Thyroid gland (tissue), 4 donors: Measurements from ENCODE around the gene RPP25L. TPM values are rescaled to one million over a fixed set of nuclear protein-coding genes. Genes with fewer than 3 reads are reported as not detected.

ENCODE experiments used
- DNase-seq, 2 donors: peaks; one replicate each; pipeline ENCODE4 v3.0.0-alpha.2; 2019
- H3K27ac ChIP-seq, 3 donors: fragments of 200-600 bp; sonication (generic); 1 replicate in 2 of 3; 2 replicates in 1 of 3; pipeline ENCODE4 v1.5.1; 2016 to 2019; ENCODE audit warnings: mild to moderate bottlenecking in 1 of 3, moderate library complexity in 1 of 3
- H3K27me3 ChIP-seq: fragments of 200-600 bp; sonication (generic); one replicate; pipeline ENCODE4 v1.5.1; 2019
- H3K36me3 ChIP-seq, 2 donors: fragments of 200-600 bp; sonication (generic); one replicate each; pipeline ENCODE4 v1.5.1; 2016 to 2019
- H3K4me1 ChIP-seq, 2 donors: fragments of 200-600 bp; sonication (generic); one replicate each; pipeline ENCODE4 v1.5.1; 2017 to 2019
- H3K4me3 ChIP-seq, 3 donors: fragments of 200-600 bp; sonication (generic); replicated peaks in 1 of 3; 1 replicate in 2 of 3; 2 replicates in 1 of 3; pipeline ENCODE4 v1.5.1; 2016; ENCODE audit warnings: mild to moderate bottlenecking in 1 of 3
- H3K9me3 ChIP-seq: fragments of 200-600 bp; sonication (generic); one replicate; pipeline ENCODE4 v1.5.1; 2017
- POLR2A ChIP-seq, 2 donors: fragments of 450-650 bp; IDR thresholded peaks; one replicate each; pipeline ENCODE4 v1.6.1; 2017; ENCODE audit warnings: antibody characterized with exemption in 2 of 2, mild to moderate bottlenecking in 2 of 2, moderate library complexity in 1 of 2
- WGBS, 2 donors: methylation state at CpG; one replicate each; pipeline ENCODE4 v1.1.5; 2017; 5-methylcytosine and 5-hydroxymethylcytosine counted together
- intact Hi-C: fragments of 100-400 bp; cut with DNase I; formaldehyde crosslinking; loops from one replicate; pipeline ENCODE4 v1.15.1; 2023
- total RNA-seq, 4 donors: library from RNA; depleted of rRNA; stranded (reverse); fragments of >200 nt; gene quantifications; one replicate each; pipeline ENCODE4 v1.2.3, GENCODE V29; 2016
- TF ChIP-seq, protein P1 (sequence below), 6 experiments: fragments of 200-600 bp in 3 of 6; fragments of 450-650 bp in 3 of 6; sonication (generic) in 3 of 6; IDR thresholded peaks; one replicate each; pipeline ENCODE4 v1.5.1; 2016 to 2019; ENCODE audit warnings: antibody characterized with exemption in 6 of 6, mild to moderate bottlenecking in 2 of 6, inconsistent platforms in 1 of 6, moderate library complexity in 1 of 6

RPP25L gene
- total RNA-seq, 4 donors from 2014 or later: 20.7 to 39.0 (median 25.8) TPM

DNA sequence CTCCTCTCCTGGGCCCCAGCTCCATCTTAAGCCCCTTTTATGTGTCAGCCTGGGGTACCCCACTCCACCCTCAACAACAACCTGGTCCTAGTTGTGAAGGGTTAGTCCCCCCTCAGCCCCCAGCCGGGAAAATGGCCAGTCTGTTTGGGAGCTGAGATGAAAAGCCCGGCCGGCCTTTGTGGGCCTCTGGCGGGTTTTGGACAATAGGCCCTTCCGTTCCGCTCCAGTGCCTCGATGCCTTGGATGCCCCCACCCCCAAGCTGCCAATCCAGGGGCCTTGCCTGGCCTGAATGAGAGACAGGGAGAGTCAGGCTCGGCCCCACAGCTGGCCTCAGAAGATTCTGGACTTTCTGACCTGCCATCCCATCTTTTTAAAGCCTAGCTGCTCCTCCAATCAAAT, 31.5 kb downstream of the RPP25L start:
- no peak for DNase-seq
- Histone ChIP-seq H3K4me1 (peaks cover 0 to 9% of the 10 kb centered on the region in 2 donors), H3K36me3 (no peaks in the 10 kb centered on the region), H3K9me3 (no peaks in the 10 kb centered on the region), H3K4me3 (no peak overlapping the region), H3K27me3 (peaks cover 7% of the 10 kb centered on the region), H3K27ac (no peak overlapping the region)
- intact Hi-C loops: no loop called here
- WGBS, 2 donors: 56 to 61% methylated on average over 8 of the region's 8 CpGs
- no peak for TF ChIP-seq POLR2A (IDR thresholded peaks at IDR 0.05)
- TF ChIP-seq, protein P1, sequence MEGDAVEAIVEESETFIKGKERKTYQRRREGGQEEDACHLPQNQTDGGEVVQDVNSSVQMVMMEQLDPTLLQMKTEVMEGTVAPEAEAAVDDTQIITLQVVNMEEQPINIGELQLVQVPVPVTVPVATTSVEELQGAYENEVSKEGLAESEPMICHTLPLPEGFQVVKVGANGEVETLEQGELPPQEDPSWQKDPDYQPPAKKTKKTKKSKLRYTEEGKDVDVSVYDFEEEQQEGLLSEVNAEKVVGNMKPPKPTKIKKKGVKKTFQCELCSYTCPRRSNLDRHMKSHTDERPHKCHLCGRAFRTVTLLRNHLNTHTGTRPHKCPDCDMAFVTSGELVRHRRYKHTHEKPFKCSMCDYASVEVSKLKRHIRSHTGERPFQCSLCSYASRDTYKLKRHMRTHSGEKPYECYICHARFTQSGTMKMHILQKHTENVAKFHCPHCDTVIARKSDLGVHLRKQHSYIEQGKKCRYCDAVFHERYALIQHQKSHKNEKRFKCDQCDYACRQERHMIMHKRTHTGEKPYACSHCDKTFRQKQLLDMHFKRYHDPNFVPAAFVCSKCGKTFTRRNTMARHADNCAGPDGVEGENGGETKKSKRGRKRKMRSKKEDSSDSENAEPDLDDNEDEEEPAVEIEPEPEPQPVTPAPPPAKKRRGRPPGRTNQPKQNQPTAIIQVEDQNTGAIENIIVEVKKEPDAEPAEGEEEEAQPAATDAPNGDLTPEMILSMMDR (IDR thresholded peaks at IDR 0.05): no peak

DNA sequence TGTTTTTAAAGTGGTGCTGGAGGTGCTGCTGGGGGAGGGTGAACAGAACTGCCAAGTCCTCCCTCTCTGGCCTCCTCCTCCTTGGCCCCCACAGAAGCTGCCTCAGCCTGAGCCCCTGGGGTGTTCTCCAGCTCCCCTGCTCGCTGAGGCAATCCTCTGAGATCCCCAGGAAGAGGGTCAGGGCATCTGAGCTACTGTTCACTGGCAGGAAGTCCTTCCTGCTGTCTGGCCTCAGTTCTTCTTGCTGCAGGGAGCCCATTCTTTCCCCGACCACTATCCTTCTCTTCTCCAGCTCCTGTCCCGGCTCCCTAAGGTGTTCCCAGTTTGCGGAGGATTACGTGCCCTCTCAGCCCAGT, 32.1 kb downstream of the RPP25L start:
- Histone ChIP-seq H3K4me1 (peaks cover 0 to 9% of the 10 kb centered on the region in 2 donors), H3K9me3 (no peaks in the 10 kb centered on the region), H3K27ac (no peak overlapping the region), H3K36me3 (no peaks in the 10 kb centered on the region), H3K27me3 (peaks cover 7% of the 10 kb centered on the region), H3K4me3 (no peak overlapping the region)
- WGBS, 2 donors: 89 to 97% methylated on average over 4 to 5 of the region's 5 CpGs
- TF ChIP-seq, protein P1 (IDR thresholded peaks at IDR 0.05): no peak
- no peak for TF ChIP-seq POLR2A (IDR thresholded peaks at IDR 0.05)
- intact Hi-C loops: no loop called here
- no peak for DNase-seq

DNA sequence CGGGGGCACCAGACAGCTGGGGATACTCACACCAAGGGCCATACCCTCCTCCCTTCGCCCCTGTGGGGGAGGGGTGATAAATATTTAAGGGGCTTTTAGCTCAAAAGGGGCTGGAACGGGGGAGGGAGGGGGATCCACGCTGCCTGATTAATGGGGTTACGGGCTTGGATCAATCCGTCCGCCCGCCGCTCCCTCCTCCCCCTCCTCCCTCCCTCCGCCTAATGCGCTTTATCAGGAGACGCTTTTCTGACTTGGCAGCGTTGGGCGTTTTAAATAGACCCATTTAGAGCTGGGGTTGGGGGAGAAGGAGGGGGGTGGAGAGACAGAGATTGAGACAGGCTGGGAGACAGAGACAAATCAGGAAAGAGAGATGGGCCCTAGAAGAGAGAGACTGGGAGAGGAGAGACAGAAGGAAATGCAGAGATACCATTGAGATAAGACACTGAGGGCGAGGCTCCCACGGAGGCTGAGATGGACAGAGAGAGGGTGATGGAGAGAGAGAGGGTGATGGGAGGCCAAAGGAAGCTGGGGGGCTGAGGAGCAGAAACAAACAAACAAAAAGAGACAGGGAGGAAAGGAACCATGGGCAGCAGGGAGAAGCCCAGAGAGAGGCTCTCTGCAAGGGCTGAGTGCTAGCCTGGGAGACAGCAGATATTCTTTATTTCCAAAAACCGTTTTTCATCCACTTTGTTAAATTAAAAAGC, 32.6 kb downstream of the RPP25L start:
- TF ChIP-seq POLR2A (IDR thresholded peaks at IDR 0.05): no peak
- TF ChIP-seq, protein P1 (IDR thresholded peaks at IDR 0.05): no peak

DNA sequence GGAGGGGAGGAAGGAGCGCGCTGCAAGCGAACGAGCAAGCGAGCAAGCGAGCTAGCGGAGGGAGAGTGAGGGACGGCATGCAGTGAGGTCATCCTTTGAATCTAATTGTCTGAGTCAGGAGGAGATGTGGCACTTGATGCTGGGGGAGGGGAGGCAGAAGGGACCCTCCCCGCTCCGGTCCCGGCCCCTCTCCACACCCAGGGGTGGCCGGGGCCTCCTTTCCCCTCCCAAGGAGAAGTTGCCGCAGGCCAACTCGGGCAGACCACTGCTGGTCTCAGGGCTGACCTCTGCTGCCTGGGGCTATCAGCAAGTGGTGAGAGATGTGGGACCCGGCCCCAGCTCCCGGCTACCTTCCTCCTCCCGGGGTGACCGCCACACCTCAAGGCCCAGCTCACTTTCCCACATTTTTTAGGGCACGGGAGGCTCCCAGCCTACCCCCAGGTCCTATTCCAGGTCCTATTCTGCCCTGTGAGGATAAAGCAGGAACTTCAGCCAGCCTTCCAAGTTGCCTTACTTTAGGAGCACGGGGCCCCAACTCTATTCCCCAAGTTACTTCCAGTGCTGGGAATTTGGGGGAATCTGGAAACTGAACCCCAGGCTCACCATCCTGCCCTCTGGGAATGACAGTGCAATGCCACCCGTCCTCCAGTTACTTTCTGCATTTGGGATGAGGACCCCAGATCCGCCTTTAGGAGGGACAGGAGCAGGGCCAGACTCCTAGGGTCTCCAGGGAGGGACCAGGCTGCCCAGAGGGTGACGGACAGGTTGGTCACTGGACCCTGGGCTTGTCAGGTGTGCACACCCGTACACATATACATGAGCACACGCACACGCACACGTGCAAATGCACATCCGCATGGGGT, 33.4 kb downstream of the RPP25L start:
- H3K27ac ChIP-seq: no peak overlapping the region
- 21 to 39% methylated on average over 13 to 21 of the region's 28 CpGs for WGBS, 2 donors
- intact Hi-C loops: no loop called here
- H3K4me3 ChIP-seq: peak overlapping the region in 1 of 3 donors; percentile 9
- H3K27me3 ChIP-seq: peaks cover 7% of the 10 kb centered on the region
- TF ChIP-seq, protein P1 (IDR thresholded peaks at IDR 0.05): no peak
- no peak for TF ChIP-seq POLR2A (IDR thresholded peaks at IDR 0.05)
- H3K36me3 ChIP-seq: no peaks in the 10 kb centered on the region
- no peak for DNase-seq
- peaks cover 0 to 9% of the 10 kb centered on the region in 2 donors for H3K4me1 ChIP-seq
- H3K9me3 ChIP-seq: no peaks in the 10 kb centered on the region

More for the DNA sequence above, 32.6 kb downstream of the RPP25L start:
- DNase-seq: no peak
- peaks cover 0 to 9% of the 10 kb centered on the region in 2 donors for H3K4me1 ChIP-seq
- 44 to 46% methylated on average over 16 to 17 of the region's 17 CpGs for WGBS, 2 donors
- no peaks in the 10 kb centered on the region for H3K36me3 ChIP-seq
- peaks cover 7% of the 10 kb centered on the region for H3K27me3 ChIP-seq
- no peaks in the 10 kb centered on the region for H3K9me3 ChIP-seq
- H3K4me3 ChIP-seq: no peak overlapping the region
- H3K27ac ChIP-seq: no peak overlapping the region
- intact Hi-C loops: no loop called here
